HG03175 (cell line): ENCODE results near the gene TDRD7.

Experiments used
- ATAC-seq: cut with Tn5 transposase; IDR thresholded peaks from one replicate; pipeline ENCODE4 v1.9.1; 2021; ENCODE audit warnings: mild to moderate bottlenecking, moderate library complexity; ENCODE audit not compliant: unreplicated experiment

The TDRD7 gene

GRCh38 chr9:97411789-97412625, at the start of gene TDRD7:
TDRD7 (plus strand) TSS chr9:97412096; CDS start chr9:97428466, 16,370 bp downstream.
- ATAC-seq, result peak; percentile 72

- no peak for ATAC-seq
These were observed 48.9 kb upstream of the TDRD7 start for GRCh38 chr9:97362777-97363545.

- no peak for ATAC-seq
These were observed 48.1 kb upstream of the TDRD7 start for GRCh38 chr9:97363661-97364299.

- no peak for ATAC-seq
These were observed 47.0 kb upstream of the TDRD7 start for GRCh38 chr9:97364769-97365490.

- no peak for ATAC-seq
These were observed 46.3 kb upstream of the TDRD7 start for GRCh38 chr9:97365634-97366033.

GRCh38 chr9:97366476-97366875, 45.4 kb upstream of the TDRD7 start:
- ATAC-seq, result no peak

- ATAC-seq, result no peak
These were observed 45.0 kb upstream of the TDRD7 start for GRCh38 chr9:97366889-97367288.

- peak; percentile 43 for ATAC-seq
These were observed 44.2 kb upstream of the TDRD7 start for GRCh38 chr9:97367729-97368128.

GRCh38 chr9:97368964-97369363, 42.9 kb upstream of the TDRD7 start:
- ATAC-seq, result no peak

- no peak for ATAC-seq
These were observed 39.3 kb upstream of the TDRD7 start for GRCh38 chr9:97372580-97372979.

- no peak for ATAC-seq
These were observed 38.6 kb upstream of the TDRD7 start for GRCh38 chr9:97373331-97373730.

GRCh38 chr9:97374811-97375210, 37.1 kb upstream of the TDRD7 start:
- ATAC-seq, result no peak

GRCh38 chr9:97376902-97377301, 35.0 kb upstream of the TDRD7 start:
- ATAC-seq, result no peak

GRCh38 chr9:97382099-97382718, 29.7 kb upstream of the TDRD7 start:
- ATAC-seq, result no peak

- no peak for ATAC-seq
These were observed 27.3 kb upstream of the TDRD7 start for GRCh38 chr9:97384406-97385262.

- ATAC-seq, result no peak
These were observed 26.2 kb upstream of the TDRD7 start for GRCh38 chr9:97385626-97386264.

GRCh38 chr9:97386265-97386633, 25.6 kb upstream of the TDRD7 start:
- no peak for ATAC-seq

- peak; percentile 33 for ATAC-seq
These were observed 25.0 kb upstream of the TDRD7 start for GRCh38 chr9:97386733-97387503.
